LHCN-M2 (cell line): ENCODE data around the gene ZNF692. TPM values are rescaled to one million over a fixed set of nuclear protein-coding genes. Genes with fewer than 3 reads are reported as not detected.
"Not testable (repeated sequence)": the region's sequence is repeated elsewhere in the genome, so short reads cannot be mapped to it uniquely, and the experiment has no call there.

ENCODE experiments used
- DNase-seq: peaks from one replicate; pipeline ENCODE4 v3.0.0-alpha.2; 2012; ENCODE audit warnings: low read depth
- polyA plus RNA-seq: library from polyadenylated mRNA; unstranded; fragments of >200 nt; gene quantifications from one replicate; pipeline ENCODE4 v1.2.1, GENCODE V29; 2012; ENCODE audit warnings: missing spikeins
- total RNA-seq: library from RNA; depleted of rRNA; stranded (reverse); fragments of >200 nt; gene quantifications from 2 replicates; pipeline ENCODE4 v1.2.3, GENCODE V29; 2014; rRNA removed

ZNF692 gene, protein sequence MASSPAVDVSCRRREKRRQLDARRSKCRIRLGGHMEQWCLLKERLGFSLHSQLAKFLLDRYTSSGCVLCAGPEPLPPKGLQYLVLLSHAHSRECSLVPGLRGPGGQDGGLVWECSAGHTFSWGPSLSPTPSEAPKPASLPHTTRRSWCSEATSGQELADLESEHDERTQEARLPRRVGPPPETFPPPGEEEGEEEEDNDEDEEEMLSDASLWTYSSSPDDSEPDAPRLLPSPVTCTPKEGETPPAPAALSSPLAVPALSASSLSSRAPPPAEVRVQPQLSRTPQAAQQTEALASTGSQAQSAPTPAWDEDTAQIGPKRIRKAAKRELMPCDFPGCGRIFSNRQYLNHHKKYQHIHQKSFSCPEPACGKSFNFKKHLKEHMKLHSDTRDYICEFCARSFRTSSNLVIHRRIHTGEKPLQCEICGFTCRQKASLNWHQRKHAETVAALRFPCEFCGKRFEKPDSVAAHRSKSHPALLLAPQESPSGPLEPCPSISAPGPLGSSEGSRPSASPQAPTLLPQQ
- total RNA-seq: 44.6 and 44.8 TPM in 2 replicates
- polyA plus RNA-seq: 8.2 TPM

DNA sequence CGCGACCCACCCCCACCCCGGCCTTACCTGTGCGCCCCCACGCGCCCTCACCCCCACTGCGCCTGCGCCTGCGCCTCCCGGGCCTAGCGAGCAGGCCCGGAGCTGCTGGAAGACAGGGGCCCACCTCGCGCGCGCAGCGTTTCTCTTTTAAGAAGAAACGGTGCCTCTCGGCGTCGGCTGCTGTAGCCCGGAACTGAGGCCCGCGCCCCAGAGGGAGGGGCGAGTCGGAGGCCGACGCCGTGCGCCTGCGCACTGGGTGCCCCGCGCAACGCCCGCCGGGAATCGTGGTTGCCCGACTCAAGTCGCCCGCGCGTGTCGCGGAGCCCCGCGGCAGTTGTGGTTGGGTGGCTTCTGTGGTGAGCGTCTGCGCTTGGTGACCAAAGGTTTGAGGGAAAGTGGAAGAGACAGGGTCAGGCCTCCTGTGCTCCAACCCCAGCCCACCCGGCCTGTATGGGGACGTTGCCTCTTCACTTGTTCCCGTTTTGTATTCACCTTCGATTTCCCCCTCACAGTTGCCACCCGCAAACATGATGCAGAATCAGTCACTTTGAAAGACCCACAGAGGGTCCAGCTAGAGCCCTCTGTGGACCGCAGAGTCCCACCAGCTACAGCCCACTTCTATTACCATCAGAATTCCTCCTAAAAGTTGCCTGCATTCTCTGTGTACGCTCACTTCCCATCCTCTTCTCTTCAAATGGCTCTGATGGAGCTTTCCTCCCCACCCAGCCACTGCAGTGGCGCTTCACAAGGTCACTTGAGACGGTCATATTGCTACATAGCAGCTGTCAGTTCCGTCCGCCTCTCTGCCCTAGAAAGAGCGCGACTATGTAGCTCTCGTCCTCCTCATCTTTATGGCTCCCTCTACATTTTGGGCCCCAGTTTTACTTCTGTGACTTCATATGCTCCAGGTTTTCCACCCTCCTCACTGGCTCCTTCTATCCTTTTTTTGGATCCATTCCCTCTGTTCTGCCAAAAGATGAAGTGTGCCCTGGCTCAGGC lies at the start of gene ZNF692:
Gene ZNF692 (minus strand): TSS at position 195 of the 999 bp plus-strand sequence. CDS start 776 bp downstream, outside the sequence.
- DNase-seq: peak; percentile 96

DNA sequence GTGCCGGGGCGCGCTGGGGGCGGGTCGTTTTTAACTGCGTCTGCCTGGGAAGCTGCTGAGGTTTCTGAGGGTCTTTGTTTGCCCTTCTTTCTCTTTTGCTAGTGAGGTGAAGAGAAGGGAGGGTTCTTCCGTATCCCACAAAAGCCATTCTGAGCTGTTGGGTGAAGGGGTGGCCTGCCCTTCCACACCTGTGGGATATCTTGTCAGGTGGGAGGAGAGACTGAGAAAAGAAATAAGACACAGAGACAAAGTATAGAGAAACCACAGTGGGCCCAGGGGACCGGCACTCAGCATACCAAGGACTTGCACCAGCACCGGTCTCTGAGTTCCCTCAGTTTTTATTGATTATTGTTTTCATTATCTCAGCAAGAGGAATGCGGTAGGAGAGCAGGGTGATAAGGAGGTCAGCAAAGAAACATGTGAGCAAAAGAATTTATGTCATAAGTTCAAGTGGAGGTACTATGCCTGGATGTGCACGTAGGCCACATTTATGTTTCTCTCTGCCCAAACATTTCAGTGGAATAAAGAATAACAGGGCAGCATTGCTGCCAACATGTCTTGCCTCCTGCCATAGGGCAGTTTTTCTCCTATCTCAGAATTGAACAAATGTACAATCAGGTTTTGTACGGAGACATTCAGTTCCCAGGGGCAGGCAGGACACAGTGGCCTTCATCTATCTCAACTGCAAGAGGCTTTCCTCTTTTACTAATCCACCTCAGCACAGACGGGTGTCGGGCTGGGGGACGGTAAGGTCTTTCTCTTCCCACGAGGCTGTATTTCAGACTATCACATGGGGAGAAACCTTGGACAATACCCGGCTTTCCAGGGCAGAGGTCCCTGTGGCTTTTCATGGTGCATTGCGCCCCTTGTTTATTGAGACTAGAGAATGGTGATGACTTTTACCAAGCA lies 48.1 kb upstream of the ZNF692 start:
- DNase-seq: no peak

DNA sequence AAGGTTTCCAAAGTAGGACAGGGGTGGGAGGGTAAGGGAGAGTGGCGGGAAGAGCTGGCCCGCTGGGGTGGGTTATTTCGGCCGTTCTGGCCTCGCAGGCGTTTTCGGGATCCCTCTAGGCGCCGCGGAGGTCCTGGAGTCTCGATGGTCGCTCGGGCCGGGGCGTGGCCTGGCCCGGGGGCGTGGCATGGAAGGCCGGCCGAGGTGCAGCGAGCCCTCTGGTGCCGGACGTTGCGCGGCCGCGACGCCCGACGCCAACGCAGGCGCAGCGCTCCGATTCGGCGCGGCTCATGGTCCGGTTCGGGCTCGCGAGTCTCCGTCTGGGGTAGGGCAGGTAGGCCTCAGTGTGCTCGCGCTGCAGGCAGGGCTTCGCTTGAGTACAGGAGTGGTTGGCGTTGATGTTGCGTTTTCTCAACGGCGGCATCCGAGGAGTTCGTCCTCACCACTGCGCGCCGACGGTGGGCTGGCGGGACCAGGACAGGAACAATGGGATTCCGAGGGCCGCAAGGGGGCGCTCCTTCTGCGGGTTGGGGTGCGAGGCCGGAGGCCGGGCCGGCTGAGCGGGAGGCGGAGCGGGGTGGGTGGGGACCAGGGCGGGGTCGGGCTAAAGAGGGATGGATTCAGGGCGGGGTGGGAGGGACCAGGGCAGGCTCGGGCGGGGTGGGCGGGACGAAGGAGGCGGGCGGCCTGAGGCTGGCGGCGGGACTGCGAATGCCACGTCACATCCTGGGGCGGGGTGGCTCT lies 47.3 kb upstream of the ZNF692 start, which contains the start of gene PGBD2:
Gene PGBD2 (plus strand): TSS at position 227 of the 744 bp plus-strand sequence. CDS start 7,628 bp downstream, outside the sequence.
- peak; percentile 87 for DNase-seq

DNA sequence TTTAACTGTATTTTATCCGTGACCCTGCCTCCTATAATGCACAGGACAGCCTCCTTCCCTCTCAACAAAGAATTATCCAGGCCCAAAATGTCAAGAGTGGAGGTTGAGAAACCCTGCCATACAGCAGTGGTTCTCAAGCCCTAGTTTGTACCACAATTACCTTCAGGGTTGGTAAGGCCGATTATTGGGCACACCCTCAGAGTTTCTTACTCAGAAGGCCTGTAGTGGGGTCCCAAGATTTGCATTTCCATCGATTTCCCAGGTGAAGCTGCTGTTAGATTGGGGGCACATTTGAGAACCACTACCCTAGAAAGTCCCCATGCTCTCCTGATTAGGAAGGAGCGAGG lies 46.8 kb upstream of the ZNF692 start:
- DNase-seq: no peak

DNA sequence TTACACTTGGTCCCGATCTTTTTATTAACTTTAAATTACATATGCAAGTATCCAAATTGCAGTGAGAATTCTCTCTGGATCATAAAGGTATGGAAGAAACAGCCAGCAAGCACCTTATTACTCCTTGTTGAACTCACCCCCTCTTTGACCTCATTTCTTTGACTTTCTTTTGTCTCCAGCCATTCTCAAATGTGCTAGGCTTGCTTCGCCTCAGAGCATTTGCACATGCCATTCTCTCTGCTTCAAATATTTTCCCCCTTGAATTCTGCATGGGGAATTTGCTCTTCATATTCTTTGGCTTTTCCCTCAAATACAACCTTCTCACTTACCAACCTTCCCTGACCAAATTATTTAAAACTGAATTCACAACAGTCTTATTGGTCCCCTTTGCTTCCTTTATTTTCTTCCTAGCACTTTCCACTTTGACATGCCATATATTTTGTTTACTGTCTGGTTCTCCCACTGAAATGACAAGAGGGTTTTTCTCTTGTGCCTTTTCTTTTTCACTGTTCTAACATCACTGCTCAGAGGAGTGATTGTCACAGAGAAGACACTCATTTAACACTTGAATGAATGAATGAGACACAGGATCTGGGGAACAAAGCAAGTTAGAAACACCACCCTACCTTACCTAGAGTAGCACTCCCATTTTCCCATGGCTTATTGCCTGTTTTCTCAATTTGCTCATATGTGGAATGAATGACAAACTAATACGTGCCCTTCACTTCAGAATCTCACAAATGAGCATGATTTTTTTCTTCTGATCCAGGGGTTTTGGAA lies 45.7 kb upstream of the ZNF692 start:
- no peak for DNase-seq

DNA sequence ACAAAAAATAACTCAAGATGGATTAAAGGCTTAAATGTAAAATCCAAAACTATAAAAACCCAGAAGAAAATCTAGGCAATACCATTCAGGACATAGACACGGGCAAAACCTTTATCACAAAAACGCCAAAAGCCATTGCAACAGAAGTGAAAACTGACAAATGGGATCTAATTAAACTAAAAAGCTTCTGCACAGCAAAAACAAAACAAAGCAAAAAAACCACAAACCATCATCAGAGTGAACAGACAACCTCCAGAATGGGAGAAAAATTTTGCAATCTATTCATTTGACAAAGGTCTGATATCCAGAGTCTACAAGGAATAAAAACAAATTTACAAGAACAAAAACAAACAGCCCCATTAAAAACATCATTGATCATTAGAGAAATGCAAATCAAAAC lies 42.7 kb upstream of the ZNF692 start:
- DNase-seq: no peak

DNA sequence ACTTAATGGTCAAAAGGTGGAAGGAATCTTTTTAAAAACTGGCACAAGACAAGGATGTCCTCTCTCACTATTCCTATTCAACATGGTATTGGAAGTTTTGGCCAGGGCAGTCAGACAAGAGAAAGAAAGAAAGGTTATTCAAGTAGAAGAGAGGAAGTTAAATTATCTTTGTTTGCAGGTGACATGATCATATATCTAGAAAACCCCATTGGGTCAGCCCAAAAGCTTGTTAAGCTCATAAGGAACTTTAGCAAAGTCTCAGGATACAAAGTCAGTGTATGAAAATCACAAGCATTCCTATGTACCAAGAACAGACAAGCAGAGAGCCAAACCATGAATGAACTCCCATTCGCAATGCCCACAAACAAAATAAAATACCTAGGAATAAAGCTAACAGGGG lies 41.8 kb upstream of the ZNF692 start:
- no peak for DNase-seq

DNA sequence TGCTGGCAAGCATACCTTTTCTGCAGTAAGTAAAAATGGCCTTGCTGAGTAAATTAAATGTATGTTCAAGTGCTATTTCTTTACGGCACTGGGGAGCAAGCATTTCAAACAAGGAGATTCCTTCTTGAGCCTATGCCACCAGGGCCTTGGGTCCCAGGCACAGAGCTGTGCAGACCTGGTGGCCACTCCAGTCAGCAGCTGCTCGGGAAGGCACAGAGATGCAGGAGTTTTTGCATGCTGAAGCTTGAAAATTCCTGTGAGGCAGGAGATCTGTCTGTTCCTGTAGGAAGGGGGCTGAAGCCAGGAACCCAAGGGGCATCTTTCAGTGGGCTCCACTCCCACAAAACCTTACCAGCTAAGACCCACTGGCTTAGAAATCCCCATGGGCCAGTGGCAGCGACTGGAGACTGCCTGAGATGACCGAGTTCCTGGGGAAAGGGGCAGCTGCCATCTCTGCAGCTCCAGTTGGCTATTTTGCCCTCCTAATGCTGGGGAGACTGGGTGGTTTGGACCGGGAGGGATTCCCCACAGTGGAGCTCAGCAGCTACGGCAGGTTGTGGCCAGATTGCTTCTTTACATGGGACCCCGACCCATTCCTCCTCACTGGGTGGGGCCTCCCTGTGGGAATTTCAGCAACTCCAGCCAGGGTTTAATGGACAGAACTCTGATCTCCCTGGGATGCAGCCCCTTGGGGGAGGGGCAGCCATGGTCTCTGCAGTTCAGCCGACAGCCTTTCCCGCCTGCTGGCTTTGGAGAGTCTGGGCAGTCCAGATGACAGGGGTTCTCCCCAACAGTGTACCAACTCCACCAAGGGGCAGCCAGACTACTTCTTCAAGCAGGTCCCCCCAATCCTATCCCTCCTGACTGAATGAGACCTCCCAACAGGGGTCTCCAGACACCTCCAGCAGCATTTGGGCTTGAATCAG lies 38.8 kb upstream of the ZNF692 start:
- DNase-seq: no peak

DNA sequence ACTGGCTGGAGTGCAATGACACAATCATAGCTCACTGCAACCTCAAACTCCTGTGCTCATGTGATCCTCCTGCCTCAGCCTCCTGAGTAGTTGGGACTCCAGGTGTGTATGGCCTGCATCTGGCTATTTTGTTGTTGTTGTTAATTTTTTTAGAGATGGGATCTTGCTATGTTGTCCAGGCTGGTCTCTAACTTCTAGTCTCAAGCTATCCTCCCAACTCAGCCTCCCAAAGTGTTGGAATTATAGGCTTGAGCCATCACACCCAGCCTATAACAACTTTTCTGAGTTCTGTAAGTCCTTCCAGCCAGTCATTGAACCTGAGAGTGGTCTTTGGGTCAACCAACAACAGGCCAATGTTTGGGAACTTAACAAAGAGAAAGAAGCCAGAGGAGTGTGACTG lies 36.0 kb upstream of the ZNF692 start:
- DNase-seq: no peak

DNA sequence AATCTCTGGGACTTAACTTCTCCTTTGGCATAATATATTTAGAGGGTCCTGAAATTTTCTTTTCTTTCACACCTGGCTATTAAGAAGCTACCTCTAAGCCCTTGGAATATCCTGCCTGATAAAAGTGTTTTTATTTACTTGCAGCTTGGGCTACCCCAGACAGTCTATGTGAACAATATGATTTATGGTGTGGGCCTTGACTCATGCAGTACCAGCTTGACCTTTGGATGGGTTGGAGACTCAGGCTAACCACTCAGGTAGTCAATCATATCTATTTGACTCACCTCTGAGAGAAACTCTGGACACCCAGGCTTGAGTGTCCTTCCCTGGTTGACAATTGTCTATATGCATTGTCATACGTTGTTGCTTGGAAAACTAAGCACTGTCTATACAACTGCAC lies 33.7 kb upstream of the ZNF692 start:
- DNase-seq: no peak

DNA sequence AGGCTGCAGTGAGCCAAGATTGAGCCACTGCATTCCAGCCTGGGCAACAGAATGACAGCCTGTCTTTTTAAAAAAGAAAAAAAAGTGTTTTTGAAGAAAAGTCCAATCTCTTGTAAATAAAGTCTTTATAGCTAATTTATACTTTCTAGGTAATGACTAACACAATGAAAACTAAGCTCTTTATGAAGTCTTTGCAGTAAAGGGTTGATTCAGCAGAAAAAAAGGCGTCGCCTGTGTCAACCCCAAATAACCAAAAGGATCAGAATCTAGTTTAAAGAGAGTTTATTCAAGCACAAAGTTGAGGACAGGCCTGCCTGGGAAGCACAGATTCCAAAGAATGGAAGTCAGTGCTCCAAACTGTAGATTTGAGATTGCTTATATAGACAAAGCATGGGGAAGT lies 32.9 kb upstream of the ZNF692 start:
- no peak for DNase-seq

DNA sequence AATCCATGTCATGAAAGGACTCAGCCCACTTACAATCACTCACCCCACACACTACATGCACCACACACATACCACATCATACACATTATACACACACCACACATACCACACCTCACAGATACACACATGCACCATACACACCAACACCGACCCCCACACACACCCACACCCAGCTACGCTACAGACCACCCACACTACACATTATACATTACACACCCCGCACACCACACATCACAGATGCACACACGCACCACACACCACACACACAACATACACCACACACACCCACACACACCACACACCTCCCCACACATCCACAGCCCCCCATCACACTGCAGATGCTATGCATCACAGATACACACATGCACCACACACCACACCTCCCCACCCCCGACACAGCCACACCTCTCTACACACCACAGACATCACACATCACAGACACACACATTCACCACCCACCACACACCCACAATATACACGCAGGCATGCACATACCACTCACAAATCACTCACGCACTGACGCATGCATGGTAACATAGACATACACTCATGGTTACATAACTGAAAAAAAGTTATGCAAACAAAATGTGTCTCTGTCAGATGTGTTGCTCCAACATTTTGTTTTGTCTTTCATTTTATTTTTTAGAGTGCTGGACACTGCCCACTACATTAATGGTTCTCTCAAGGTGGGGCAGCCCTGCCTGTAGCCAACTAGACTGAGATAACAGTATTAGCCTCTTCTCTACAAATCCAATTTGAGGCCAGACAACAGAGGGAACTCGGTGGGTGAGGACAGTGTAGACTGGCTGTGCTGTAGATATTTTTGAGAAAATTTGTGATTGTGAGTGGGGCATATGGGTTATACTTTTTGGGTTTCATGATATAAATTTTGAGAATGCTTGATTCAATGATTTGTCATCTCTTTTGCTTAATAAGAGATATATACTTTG lies 31.9 kb upstream of the ZNF692 start:
- no peak for DNase-seq

DNA sequence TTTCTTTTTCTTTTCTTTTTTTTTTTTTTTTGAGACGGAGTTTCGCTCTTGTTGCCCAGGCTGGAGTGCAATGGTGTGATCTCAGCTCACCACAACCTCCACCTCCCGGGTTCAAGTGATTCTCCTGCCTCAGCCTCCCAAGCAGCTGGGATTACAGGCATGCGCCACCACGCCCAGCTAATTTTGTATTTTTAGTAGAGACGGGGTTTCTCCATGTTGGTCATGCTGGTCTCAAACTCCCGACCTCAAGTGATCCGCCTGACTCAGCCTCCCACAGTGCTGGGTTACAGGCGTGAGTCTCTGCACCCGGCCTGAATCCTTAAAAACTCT lies 31.0 kb upstream of the ZNF692 start:
- not testable (repeated sequence) for DNase-seq

DNA sequence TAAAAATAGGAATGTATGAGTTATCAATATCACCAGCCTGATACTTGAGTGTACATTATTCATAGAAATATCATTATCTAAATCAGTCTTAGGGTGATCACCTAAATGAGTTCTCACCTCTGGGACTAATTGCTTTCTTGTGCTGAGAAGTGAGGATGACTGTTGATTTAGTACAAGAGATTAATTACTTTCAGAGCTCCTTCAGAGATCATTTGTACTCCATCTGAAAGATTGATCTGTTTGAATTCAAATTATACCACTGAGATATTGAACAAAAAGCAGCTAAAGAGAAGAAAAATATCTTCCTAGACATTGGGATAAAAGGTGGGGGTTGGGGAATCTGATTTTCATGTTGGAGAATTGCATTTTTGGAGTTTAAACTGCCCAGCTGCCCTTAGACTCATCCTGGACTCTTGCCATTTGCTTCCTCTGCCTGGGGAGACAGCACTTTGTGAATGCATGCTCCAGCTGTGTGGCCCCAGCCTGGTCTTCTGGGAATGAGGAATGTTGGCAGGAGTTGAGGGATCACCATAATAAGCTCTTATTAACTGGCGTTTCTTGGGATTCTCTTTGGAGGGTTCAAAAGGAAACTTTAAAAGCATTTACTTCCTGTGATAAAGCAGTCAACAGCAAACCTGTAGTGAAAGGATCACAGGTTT lies 27.5 kb upstream of the ZNF692 start:
- DNase-seq: peak; percentile 59

DNA sequence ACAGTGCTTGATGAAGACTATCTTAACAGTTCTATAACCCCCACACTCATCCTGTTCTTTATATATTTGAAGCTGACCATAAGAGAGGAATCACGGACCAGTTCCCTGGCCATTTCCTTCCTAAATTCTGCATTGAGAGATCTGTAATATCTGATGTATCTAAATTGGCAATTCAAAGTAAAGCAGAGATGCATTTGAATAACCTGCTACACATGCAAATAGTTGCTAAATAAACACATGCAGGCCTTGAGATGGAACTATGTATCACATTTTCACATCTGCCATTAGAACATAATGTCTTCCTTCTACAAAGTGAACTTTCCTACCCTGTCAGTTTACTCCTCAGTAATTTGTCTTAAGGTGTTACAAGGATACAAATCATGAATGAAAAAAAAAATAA lies 26.8 kb upstream of the ZNF692 start:
- no peak for DNase-seq

DNA sequence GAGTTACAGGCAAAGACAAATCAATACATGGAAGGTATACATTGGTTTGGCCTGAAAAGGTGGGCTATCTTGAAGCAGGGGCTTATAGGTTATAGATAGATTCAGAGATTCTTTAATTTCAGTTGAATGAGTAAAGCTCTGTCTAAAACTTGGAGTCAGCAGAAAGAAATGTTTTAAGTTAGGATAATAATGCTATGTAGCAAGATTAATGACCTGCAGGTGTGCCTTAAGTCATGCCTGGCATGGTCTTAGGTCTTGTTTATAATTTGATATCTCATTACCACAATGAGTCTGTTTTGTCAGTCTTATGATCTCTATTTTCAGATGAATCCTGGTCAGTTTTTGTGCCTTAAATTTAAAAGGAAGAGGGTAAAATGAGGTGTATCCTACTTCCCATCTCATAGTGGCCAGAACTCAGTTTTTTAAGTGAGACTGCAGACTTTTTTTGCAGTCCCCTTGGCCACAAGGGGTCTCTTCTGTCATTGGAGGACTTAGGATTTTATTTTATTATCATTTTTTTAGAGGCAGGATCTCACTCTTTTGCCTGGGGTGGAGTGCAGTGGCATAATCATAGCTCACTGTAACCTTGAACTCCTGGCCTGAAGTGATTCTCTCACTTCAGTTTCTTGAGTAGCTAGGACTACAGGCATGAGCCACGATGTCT lies 25.9 kb upstream of the ZNF692 start:
- peak; percentile 24 for DNase-seq
